Fibroblast of peridontal ligament (primary cell): ENCODE measurements around the gene ZNF774.
"Not testable (repeated sequence)": the region's sequence is repeated elsewhere in the genome, so short reads cannot be mapped to it uniquely, and the experiment has no call there.

ENCODE experiments used
- DNase-seq: peaks from one replicate; pipeline ENCODE4 v3.0.0-alpha.2; 2010; ENCODE audit errors: extremely low read depth

The ZNF774 gene

DNA sequence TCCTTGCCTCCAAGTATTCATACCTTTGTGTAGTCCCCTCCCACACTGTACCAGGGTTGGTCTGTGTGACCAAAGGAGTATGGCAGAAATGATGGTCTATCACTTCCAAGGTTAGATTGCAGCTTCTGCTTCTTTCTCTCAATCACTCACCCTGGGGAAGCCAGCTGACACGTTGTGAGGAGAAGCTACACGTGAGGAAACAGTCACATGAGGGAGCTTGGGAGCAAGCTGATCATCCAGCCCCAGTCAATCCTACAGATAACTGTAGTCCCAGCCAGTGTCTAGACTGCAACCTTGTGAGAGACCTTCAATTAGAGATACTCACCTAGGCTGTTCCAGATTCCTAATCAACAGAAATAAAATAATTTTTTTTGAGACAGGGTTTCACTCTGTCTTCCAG is 6.2 kb upstream of the ZNF774 start:
- no peak for DNase-seq

DNA sequence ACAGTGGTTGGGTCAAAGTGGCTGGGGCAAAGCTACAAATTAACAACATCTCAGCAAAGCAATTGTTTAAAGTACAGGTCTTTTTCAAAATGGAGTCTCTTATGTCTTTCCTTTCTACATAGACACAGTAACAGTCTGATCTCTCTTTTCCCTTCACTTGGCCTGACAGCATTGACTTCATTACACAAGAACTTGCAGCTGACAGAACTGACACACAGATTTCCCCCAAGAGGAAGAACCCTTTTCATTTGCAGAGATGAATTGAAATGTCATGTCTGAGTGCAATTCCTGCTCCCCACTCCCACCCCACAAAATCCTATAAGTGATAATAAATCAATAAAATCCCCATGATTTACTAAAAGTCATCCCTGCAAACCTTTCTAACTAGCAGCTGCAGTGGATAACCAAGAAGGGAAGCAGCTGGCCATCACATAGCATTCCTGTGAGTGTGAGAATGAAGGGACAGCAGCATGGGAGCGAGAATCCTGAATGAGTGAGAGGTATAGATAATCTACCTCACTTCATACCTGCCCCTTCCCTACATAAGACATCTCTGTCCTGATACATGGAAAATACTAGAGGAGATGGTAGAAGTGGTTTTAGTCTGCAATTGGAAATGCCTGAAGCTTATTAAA is 4.5 kb upstream of the ZNF774 start:
- DNase-seq, result not testable (repeated sequence)

DNA sequence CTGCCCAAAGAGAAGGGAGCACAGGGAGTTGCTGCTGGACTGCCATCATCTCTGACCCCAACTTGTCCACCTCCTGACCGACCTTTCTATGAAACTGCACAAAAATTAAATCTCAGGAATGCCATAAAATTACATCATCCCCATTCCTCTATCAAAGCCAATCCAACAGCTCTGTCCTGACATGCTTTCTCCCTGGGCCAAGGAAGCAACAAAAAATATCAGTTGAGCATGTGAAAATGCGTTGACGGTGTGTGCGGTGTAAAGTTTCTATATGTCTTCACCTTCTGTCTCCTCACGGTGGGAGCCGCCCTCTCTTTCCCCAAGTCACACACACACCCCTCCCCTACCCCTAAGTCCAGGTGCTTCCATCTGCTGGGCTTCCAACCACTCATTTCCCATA is 3.6 kb upstream of the ZNF774 start:
- DNase-seq, result no peak

GRCh38 chr15:90349072-90349471 is 3.0 kb upstream of the ZNF774 start:
- no peak for DNase-seq

DNA sequence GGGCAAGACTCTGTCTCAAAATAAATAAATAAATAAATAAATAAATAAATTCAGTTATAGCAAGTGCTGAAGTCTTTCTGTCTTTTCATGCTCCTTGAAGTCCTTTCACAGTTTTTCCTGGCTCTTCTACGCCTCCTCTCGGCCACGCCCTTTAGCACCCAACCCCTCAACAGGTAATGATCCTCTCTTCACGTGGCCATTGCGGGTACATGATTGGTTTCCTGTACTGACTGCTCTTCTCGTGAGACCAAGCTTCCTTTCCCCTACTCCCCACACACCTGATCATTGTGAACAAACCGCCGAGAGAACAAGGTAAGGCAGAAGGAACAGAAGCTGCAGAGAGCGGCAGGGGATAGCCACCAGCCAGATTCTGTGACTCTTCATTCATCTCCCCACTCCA is 2.3 kb upstream of the ZNF774 start:
- DNase-seq, result no peak

DNA sequence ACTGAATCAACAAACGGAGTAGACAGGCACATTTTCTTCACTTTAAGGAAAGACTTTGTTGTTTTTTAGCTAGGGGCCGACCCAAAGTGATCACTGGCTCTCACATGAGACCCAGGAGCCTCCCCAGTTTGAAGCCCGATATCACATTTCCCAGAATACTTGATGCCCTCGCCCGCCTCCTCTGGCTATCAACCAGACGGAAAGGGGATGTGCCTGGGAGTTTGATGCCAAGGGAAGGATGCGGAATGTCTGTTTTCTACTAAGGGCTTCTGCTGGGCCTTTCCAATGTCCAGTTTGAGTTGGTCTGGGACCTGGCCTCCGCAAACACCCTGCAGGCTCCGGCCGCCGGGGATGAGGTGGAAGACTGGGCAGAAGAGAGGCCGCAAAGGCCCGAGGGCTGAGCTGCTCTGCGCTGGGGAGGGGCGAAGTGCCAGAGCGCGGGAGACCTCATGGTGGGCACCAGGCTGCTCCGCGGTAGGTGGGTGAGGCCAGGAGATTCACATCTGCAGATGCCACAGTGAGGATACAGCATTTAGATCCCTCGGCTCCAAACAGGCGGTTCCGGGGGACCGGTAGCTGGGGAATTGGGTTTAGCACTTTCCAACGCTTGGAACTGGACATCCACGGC is 491 bp upstream of the ZNF774 start:
- DNase-seq, result no peak

DNA sequence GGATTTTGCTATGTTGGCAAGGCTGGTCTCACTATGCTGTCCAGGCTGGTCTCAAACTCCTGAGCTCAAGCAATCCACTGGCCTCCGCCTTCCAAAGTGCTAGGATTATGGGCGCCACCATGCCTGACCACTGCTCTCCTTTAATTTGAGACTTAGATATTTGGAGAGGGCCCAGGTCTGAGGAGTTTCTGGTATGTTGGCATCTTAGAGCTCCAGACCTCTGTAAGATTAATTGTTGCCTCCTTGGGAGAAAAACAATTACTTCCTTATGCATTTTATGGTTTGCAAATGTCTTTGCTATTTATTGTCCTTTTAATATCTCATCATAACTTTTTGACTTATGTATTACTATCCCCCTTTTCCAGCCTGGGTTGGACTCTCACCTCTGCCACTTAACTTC is 2.9 kb downstream of the ZNF774 start:
- no peak for DNase-seq

- DNase-seq, result peak; percentile 56
Observed at GRCh38 chr15:90358124-90359033, 6.3 kb downstream of the ZNF774 start.

- no peak for DNase-seq
Observed at GRCh38 chr15:90360746-90361145, 8.7 kb downstream of the ZNF774 start.

DNA sequence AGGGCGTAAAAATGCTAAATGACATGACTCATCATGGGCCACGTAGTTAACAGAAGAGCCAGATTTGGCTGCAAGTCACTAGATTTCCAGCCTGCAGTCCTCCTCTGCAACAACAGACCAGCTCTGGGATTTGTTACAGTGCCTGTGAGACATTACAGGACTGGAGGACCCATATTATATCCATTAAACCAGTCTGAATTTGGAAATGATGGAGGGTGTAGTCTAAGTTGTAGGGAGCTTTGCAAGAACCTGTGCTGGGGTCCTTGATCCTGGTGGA is 10.8 kb downstream of the ZNF774 start:
- peak; percentile 91 for DNase-seq

DNA sequence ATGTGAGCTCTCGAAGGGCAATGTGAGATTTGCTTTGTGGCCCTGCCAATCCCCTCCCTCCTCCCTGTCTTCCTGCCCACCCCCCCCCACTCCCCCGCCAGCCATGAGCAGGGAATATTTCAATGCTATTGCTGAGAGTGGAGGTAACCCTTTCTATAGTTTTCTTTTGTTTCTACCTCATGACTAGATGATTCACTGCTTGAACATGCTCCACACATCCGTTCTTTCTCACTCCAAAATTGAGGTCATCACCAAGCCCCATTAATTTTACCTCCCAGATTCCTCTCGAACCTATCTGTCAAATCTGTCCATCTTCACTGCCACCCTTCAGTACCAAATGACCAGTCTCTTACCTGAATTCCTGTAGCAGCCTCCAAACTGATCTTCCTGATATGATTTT is 12.2 kb downstream of the ZNF774 start:
- peak; percentile 39 for DNase-seq

GRCh38 chr15:90365414-90366055 is 13.5 kb downstream of the ZNF774 start:
- DNase-seq, result no peak

- DNase-seq, result peak; percentile 58
Observed at GRCh38 chr15:90367576-90367975, 15.5 kb downstream of the ZNF774 start.

- DNase-seq, result no peak
Observed at GRCh38 chr15:90375071-90375470, 23.0 kb downstream of the ZNF774 start.

GRCh38 chr15:90376789-90377188 is 24.7 kb downstream of the ZNF774 start:
- DNase-seq, result no peak

DNA sequence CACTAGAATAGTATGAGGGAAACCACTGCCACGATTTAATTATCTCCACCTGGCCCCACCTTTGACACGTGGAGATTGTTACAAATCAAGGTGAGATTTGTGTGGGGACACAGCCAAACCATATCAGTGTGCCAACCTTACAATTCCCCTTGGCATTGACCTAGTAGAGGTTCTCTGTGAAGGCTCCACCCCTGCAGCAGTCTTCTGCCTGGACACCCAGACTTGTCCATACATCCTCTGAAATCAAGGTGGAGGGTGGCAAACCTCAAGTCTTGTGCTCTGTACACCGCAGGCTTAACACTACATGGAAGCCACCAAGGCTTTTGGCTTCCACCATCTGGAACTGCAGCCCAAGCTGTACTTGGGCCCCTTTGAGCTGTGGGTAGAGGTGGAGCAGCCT is 27.2 kb downstream of the ZNF774 start:
- no peak for DNase-seq

GRCh38 chr15:90381515-90381914 is 29.4 kb downstream of the ZNF774 start:
- DNase-seq, result no peak

GRCh38 chr15:90382320-90382719 is 30.2 kb downstream of the ZNF774 start:
- DNase-seq, result peak; percentile 73

DNA sequence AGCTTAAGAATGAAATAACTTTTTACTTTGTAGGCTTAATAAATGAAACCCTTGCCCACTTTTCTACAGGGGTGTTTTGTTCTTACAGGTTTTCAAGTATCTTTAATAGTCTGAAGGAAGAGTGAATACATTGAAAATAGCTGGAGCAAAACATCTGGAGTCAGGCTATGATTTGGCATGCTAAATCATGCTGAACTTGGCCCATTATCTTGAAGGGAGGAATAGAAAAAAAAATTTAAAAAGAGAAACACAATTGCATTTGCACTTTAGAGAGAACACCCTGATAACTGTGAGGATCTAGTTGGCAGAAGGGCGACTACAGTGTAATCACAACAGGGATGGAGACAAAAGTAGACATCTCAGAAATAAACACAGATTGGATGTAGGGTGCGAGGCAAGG is 34.1 kb downstream of the ZNF774 start:
- no peak for DNase-seq

DNA sequence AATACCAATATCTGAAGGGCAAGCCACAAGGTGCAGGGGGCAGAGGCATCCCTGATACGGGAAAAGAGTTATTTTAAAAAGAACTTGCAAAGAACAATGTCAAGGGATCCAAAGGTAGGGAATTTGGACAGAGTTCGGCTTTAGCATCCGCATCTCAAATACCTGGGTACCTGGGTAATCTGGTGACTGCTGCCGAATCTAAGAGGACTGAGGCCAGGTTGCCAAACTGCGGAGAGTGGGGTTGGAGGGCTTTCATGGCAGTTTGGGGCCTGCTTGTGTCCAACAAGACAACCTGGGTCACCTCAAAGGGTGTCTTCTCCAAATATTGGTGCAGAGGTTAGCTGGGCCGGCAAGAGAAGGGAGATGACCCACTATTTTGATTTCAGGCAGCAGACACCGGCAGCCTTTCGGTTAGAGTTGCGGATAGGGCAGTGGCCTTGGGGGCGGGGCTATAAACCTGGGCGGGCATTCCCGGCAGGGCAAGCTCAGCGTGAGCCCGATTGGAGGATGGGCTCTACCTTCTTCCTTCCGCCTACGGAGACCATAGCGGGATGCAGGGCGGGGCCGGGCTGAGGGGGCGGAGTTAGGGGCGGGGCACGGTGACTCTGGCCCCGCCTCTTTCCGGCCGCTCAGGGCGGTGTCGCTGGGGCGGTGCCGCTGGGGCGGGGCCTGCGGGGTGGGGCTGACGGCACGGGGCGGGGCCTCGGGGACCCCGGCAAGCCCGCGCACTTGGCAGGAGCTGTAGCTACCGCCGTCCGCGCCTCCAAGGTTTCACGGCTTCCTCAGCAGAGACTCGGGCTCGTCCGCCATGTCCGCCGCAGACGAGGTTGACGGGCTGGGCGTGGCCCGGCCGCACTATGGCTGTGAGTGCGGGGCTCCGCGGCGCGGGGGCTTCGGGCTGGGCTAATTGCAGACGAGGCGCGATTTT is 35.7 kb downstream of the ZNF774 start, which contains the start of gene IQGAP1:
TSS of gene IQGAP1 (plus strand) at position 709 of the 928 bp plus-strand sequence. CDS start at position 809, 100 bp downstream.
- peak; percentile 94 for DNase-seq
